ENCODE measurements around the gene MARCO. TPM values are rescaled to one million over a fixed set of nuclear protein-coding genes. Genes with fewer than 3 reads are reported as not detected.

The MARCO gene
- total and polyA plus RNA-seq, 3 donors from 2014 or later: 0.55 to 16.0 (median 0.74) TPM

- Histone ChIP-seq H3K36me3 (ENCODE audit: low read depth, missing control alignments) (no peaks in the 10 kb centered on the region), H3K27ac (no peak overlapping the region), H3K4me1 (no peaks in the 10 kb centered on the region), H3K27me3 (no peaks in the 10 kb centered on the region), H3K9me3 (no peaks in the 10 kb centered on the region), H3K4me3 (no peak overlapping the region)
- TF ChIP-seq CTCF (IDR thresholded peaks at IDR 0.05): no peak
- no peak for TF ChIP-seq POLR2A (IDR thresholded peaks at IDR 0.05)
- 76 to 92% methylated on average over 2 of the region's 2 CpGs for WGBS, 2 donors
- intact Hi-C loops (cut with DNase I; ENCODE audit: low total_unique reads): no loop called here
- no peak for DNase-seq
These were observed 39.6 kb downstream of the MARCO start for GRCh38 chr2:118981632-118982031.

GRCh38 chr2:118982039-118982438, 40.0 kb downstream of the MARCO start:
- DNase-seq: no peak
- H3K9me3 ChIP-seq: no peaks in the 10 kb centered on the region
- no peaks in the 10 kb centered on the region for H3K27me3 ChIP-seq
- H3K4me3 ChIP-seq: no peak overlapping the region
- intact Hi-C loops (cut with DNase I; ENCODE audit: low total_unique reads): no loop called here
- no peak overlapping the region for H3K27ac ChIP-seq
- TF ChIP-seq CTCF (IDR thresholded peaks at IDR 0.05) (no peak), POLR2A (IDR thresholded peaks at IDR 0.05) (no peak)
- no peaks in the 10 kb centered on the region for H3K4me1 ChIP-seq
- WGBS, 2 donors: 92 to 100% methylated on average over 1 to 3 of the region's 3 CpGs
- no peaks in the 10 kb centered on the region for H3K36me3 ChIP-seq (ENCODE audit: low read depth, missing control alignments)

GRCh38 chr2:118983133-118983532, 41.1 kb downstream of the MARCO start:
- Histone ChIP-seq H3K4me3 (no peak overlapping the region), H3K27ac (no peak overlapping the region), H3K36me3 (ENCODE audit: low read depth, missing control alignments) (no peaks in the 10 kb centered on the region), H3K9me3 (no peaks in the 10 kb centered on the region), H3K27me3 (no peaks in the 10 kb centered on the region), H3K4me1 (no peaks in the 10 kb centered on the region)
- intact Hi-C loops (cut with DNase I; ENCODE audit: low total_unique reads): no loop called here
- WGBS, 2 donors: 76 to 87% methylated on average over 5 to 6 of the region's 6 CpGs
- no peak for TF ChIP-seq CTCF (IDR thresholded peaks at IDR 0.05)
- no peak for TF ChIP-seq POLR2A (IDR thresholded peaks at IDR 0.05)
- no peak for DNase-seq

- Histone ChIP-seq H3K9me3 (no peaks in the 10 kb centered on the region), H3K36me3 (ENCODE audit: low read depth, missing control alignments) (no peaks in the 10 kb centered on the region), H3K4me3 (no peak overlapping the region), H3K27me3 (no peaks in the 10 kb centered on the region), H3K27ac (no peak overlapping the region), H3K4me1 (no peaks in the 10 kb centered on the region)
- no peak for DNase-seq
- no peak for TF ChIP-seq CTCF (IDR thresholded peaks at IDR 0.05)
- no peak for TF ChIP-seq POLR2A (IDR thresholded peaks at IDR 0.05)
- WGBS, 2 donors: 88 to 100% methylated on average over 1 of the region's 1 CpG
- intact Hi-C loops (cut with DNase I; ENCODE audit: low total_unique reads): no loop called here
These were observed 41.9 kb downstream of the MARCO start for GRCh38 chr2:118983915-118984314.

GRCh38 chr2:118986738-118987137, 44.7 kb downstream of the MARCO start:
- TF ChIP-seq CTCF (IDR thresholded peaks at IDR 0.05) (no peak), POLR2A (IDR thresholded peaks at IDR 0.05) (no peak)
- Histone ChIP-seq H3K36me3 (ENCODE audit: low read depth, missing control alignments) (no peaks in the 10 kb centered on the region), H3K4me1 (no peaks in the 10 kb centered on the region), H3K27ac (no peak overlapping the region), H3K27me3 (no peaks in the 10 kb centered on the region), H3K4me3 (no peak overlapping the region), H3K9me3 (no peaks in the 10 kb centered on the region)
- DNase-seq: no peak
- 50 to 65% methylated on average over 2 of the region's 2 CpGs for WGBS, 2 donors
- intact Hi-C loops (cut with DNase I; ENCODE audit: low total_unique reads): no loop called here
